Smooth muscle cell (in vitro differentiated cells): ENCODE measurements around the gene RBL2. TPM values are rescaled to one million over a fixed set of nuclear protein-coding genes. Genes with fewer than 3 reads are reported as not detected.
"Not testable (repeated sequence)": the region's sequence is repeated elsewhere in the genome, so short reads cannot be mapped to it uniquely, and the experiment has no call there.

Experiments used
- DNase-seq: peaks from one replicate; lab custom pipeline; 2025; ENCODE audit not compliant: unreplicated experiment; lab: John Stamatoyannopoulos, UW
- H2AFZ ChIP-seq: fragments of 200-600 bp; sonication (generic); 2 replicates; pipeline ENCODE4 v1.6.0; 2016; ENCODE audit warnings: antibody characterized with exemption, low read depth, mild to moderate bottlenecking
- H3F3A ChIP-seq: fragments of 200-600 bp; sonication (generic); 2 replicates; pipeline ENCODE4 v1.6.0; 2017; ENCODE audit warnings: antibody characterized with exemption, low read depth
- H3K27ac ChIP-seq: fragments of 200-600 bp; sonication (generic); 2 replicates; pipeline ENCODE4 v1.5.1; 2016; ENCODE audit warnings: low read depth, mild to moderate bottlenecking
- H3K27me3 ChIP-seq: fragments of 200-600 bp; sonication (generic); 2 replicates; pipeline ENCODE4 v1.6.1; 2016; ENCODE audit warnings: low read depth, mild to moderate bottlenecking
- H3K36me3 ChIP-seq: fragments of 200-600 bp; sonication (generic); 2 replicates; pipeline ENCODE4 v1.5.1; 2016; ENCODE audit warnings: low read depth
- H3K4me1 ChIP-seq: fragments of 200-600 bp; sonication (generic); 2 replicates; pipeline ENCODE4 v1.5.1; 2016; ENCODE audit warnings: low read depth
- H3K4me2 ChIP-seq: fragments of 200-600 bp; sonication (generic); 2 replicates; pipeline ENCODE4 v1.6.0; 2016; ENCODE audit warnings: mild to moderate bottlenecking
- H3K4me3 ChIP-seq: fragments of 200-600 bp; sonication (generic); 2 replicates; pipeline ENCODE4 v1.5.1; 2016; ENCODE audit warnings: mild to moderate bottlenecking
- H3K79me2 ChIP-seq: fragments of 200-600 bp; sonication (generic); 2 replicates; pipeline ENCODE4 v1.6.0; 2016; ENCODE audit warnings: low read depth, mild to moderate bottlenecking
- H3K9ac ChIP-seq: fragments of 200-600 bp; sonication (generic); 2 replicates; pipeline ENCODE4 v1.6.0; 2016; ENCODE audit warnings: low read depth
- H3K9me3 ChIP-seq: fragments of 200-600 bp; sonication (generic); replicated peaks from 2 replicates; pipeline ENCODE4 v1.5.1; 2016; ENCODE audit warnings: low read depth
- H4K20me1 ChIP-seq: fragments of 200-600 bp; sonication (generic); 2 replicates; pipeline ENCODE4 v1.6.0; 2016; ENCODE audit warnings: low read depth
- CTCF ChIP-seq: fragments of 200-600 bp; sonication (generic); IDR thresholded peaks from 2 replicates; pipeline ENCODE4 v1.5.1; 2017; ENCODE audit warnings: borderline replicate concordance, mild to moderate bottlenecking, antibody characterized with exemption; ENCODE audit not compliant: insufficient read depth, poor library complexity, severe bottlenecking
- WGBS: methylation state at CpG from one replicate; pipeline ENCODE4 v1.1.7; 2016; ENCODE audit warnings: low lambda C conversion rate; 5-methylcytosine and 5-hydroxymethylcytosine counted together
- polyA plus RNA-seq: library from polyadenylated mRNA; unstranded; fragments of >200 nt; fragmentation: Nextera tagmentation; extraction: Ambion mirVana; gene quantifications from 2 replicates; pipeline ENCODE4 v1.2.1, GENCODE V29; 2016
- total RNA-seq: library from RNA; depleted of rRNA; stranded (reverse); fragments of >200 nt; gene quantifications from 2 replicates; pipeline ENCODE4 v1.2.3, GENCODE V29; 2014

Gene RBL2
- total and polyA plus RNA-seq, 2 experiments from 2014 or later, result 21.0 to 42.7 TPM

DNA sequence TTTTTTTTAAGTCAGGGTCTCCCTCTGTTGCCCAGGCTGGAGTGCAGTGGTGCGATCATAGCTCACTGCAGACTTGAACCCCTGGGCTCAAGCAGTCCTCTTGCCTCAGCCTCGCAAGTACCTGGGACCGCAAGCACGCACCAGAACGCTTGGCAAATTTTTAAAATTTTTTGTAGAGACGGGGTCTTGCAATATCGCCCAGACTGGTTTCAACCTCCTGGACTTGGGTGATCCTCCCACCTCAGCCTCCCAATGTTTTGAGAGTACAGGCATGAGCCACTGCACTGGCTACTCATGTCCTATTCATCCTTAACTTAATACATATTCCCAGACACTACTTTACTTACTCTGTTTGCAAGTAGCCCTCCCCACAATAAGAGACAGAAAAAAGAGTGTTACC is 16.3 kb upstream of the RBL2 start:
- Histone ChIP-seq H3K27me3 (no peaks in the 10 kb centered on the region), H3K36me3 (no peaks in the 10 kb centered on the region), H2AFZ (no peak overlapping the region), H3K9me3 (no peaks in the 10 kb centered on the region), H3K4me3 (no peak overlapping the region), H3K27ac (no peak overlapping the region), H3K79me2 (no peaks in the 10 kb centered on the region), H4K20me1 (no peaks in the 10 kb centered on the region), H3F3A (no peaks in the 10 kb centered on the region), H3K4me2 (no peak overlapping the region), H3K4me1 (no peaks in the 10 kb centered on the region), H3K9ac (no peak overlapping the region)
- TF ChIP-seq CTCF, result no peak
- WGBS, result 89% methylated on average over 7 of the region's 7 CpGs
- no peak for DNase-seq

GRCh38 chr16:53419383-53419709 is 14.9 kb upstream of the RBL2 start:
- H3F3A ChIP-seq, H3K4me3 ChIP-seq, H4K20me1 ChIP-seq, H2AFZ ChIP-seq, H3K79me2 ChIP-seq, H3K36me3 ChIP-seq, H3K9me3 ChIP-seq, H3K4me1 ChIP-seq, H3K4me2 ChIP-seq, H3K27me3 ChIP-seq, H3K9ac ChIP-seq, DNase-seq: not testable (repeated sequence)
- H3K27ac ChIP-seq, result peak overlapping the region; percentile 73
- WGBS, result 65% methylated on average over 2 of the region's 2 CpGs

- no peaks in the 10 kb centered on the region for H3F3A ChIP-seq
- no peaks in the 10 kb centered on the region for H3K36me3 ChIP-seq
- H4K20me1 ChIP-seq, result no peaks in the 10 kb centered on the region
- H3K4me1 ChIP-seq, result no peaks in the 10 kb centered on the region
- H3K9me3 ChIP-seq, result no peaks in the 10 kb centered on the region
- TF ChIP-seq CTCF, result no peak
- H3K79me2 ChIP-seq, result no peaks in the 10 kb centered on the region
- no peak overlapping the region for H3K4me2 ChIP-seq
- H2AFZ ChIP-seq, result no peak overlapping the region
- no peak overlapping the region for H3K9ac ChIP-seq
- no peaks in the 10 kb centered on the region for H3K27me3 ChIP-seq
- 97% methylated on average over 24 of the region's 24 CpGs for WGBS
- no peak overlapping the region for H3K27ac ChIP-seq
- DNase-seq, result no peak
- H3K4me3 ChIP-seq, result no peak overlapping the region
Observed at GRCh38 chr16:53421248-53421647, 13.0 kb upstream of the RBL2 start.

DNA sequence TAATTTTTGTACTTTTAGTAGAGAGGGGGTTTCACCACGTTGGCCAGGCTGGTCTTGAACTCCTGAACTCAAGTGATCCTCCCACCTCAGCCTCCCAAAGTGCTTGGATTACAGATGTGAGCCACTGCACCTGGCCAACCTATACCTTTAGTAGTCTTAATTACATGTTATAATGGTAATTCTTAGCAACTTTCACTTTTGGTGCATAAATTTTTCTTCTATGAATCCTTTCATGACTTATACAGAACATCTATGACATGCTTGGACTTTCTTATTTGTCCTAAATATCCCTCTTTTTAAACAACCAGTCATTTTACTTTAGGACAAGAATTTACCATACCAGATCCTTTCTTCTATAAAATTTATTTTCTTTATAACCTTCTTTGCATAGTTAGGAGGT is 10.3 kb upstream of the RBL2 start:
- not testable (repeated sequence) for H4K20me1 ChIP-seq, H3K9ac ChIP-seq, H2AFZ ChIP-seq, H3K9me3 ChIP-seq, H3F3A ChIP-seq, H3K27me3 ChIP-seq, H3K4me1 ChIP-seq, H3K4me2 ChIP-seq, H3K4me3 ChIP-seq, H3K27ac ChIP-seq, DNase-seq, H3K79me2 ChIP-seq, H3K36me3 ChIP-seq
- 83% methylated on average over 1 of the region's 1 CpG for WGBS

- Histone ChIP-seq H3K4me3 (no peak overlapping the region), H3K9ac (no peak overlapping the region), H3K36me3 (no peaks in the 10 kb centered on the region), H2AFZ (no peak overlapping the region), H3F3A (no peaks in the 10 kb centered on the region), H4K20me1 (no peaks in the 10 kb centered on the region), H3K4me1 (peaks cover under 1% of the 10 kb centered on the region), H3K27me3 (no peaks in the 10 kb centered on the region), H3K4me2 (no peak overlapping the region), H3K27ac (no peak overlapping the region), H3K79me2 (no peaks in the 10 kb centered on the region), H3K9me3 (no peaks in the 10 kb centered on the region)
- no peak for TF ChIP-seq CTCF
- no peak for DNase-seq
- 80% methylated on average over 3 of the region's 3 CpGs for WGBS
Observed at GRCh38 chr16:53428681-53429080, 5.6 kb upstream of the RBL2 start.
